ENCODE measurements around the gene DNASE2B. TPM values are rescaled to one million over a fixed set of nuclear protein-coding genes. Genes with fewer than 3 reads are reported as not detected.
"Not testable (repeated sequence)": the region's sequence is repeated elsewhere in the genome, so short reads cannot be mapped to it uniquely, and the experiment has no call there.

DNASE2B gene
- total RNA-seq, 1 donor from 2014 or later: not detected

- peak; percentile 17 for DNase-seq
- Mint-ChIP-seq H3K27me3 (no peaks in the 10 kb centered on the region), H3K27ac (no peak overlapping the region), H3K36me3 (ENCODE audit: low read depth) (no peaks in the 10 kb centered on the region), H3K9me3 (no peaks in the 10 kb centered on the region), H3K4me3 (no peak overlapping the region), H3K4me1 (peaks cover 10% of the 10 kb centered on the region)
- ChIA-PET CTCF (interaction anchor here (0.6 to 5.6 kb wide), 10 partner anchors 69 to 508 kb away, joined by 3 to 48 read pairs (median 4); partner anchors contain the start of genes GNG5, PRKACB and SPATA1), POLR2A (interaction anchor here (1.0 to 3.3 kb wide), 7 partner anchors 69 to 505 kb away, joined by 3 to 22 read pairs (median 4); partner anchors contain the start of genes CTBS, GNG5, PRKACB and SPATA1)
- ATAC-seq (ENCODE audit: low read depth): peak; percentile 71
- intact Hi-C loops (cut with micrococcal nuclease): loop anchor here (5.0 to 10.0 kb wide), 2 partner anchors 360 to 818 kb away; partner anchors contain the start of gene C1orf52
- no peak for TF ChIP-seq CTCF (IDR thresholded peaks at IDR 0.05)
Measured at GRCh38 chr1:84436876-84437655, 38.8 kb downstream of the DNASE2B start.

GRCh38 chr1:84442256-84442655 is 44.0 kb downstream of the DNASE2B start:
- H3K27ac Mint-ChIP-seq: peak overlapping the region; percentile 24
- ATAC-seq (ENCODE audit: low read depth): peak; percentile 94
- intact Hi-C loops (cut with micrococcal nuclease): loop anchor here (1.0 to 2.0 kb wide), 9 partner anchors 37 to 494 kb away; partner anchors contain the start of genes CTBS, GNG5, RPF1 and SPATA1
- peaks cover 23% of the 10 kb centered on the region for H3K4me1 Mint-ChIP-seq
- no peak for TF ChIP-seq CTCF (IDR thresholded peaks at IDR 0.05)
- no peak overlapping the region for H3K4me3 Mint-ChIP-seq
- H3K36me3 Mint-ChIP-seq (ENCODE audit: low read depth): no peaks in the 10 kb centered on the region
- H3K9me3 Mint-ChIP-seq: no peaks in the 10 kb centered on the region
- DNase-seq: no peak
- H3K27me3 Mint-ChIP-seq: peaks cover 5% of the 10 kb centered on the region
- CTCF ChIA-PET: interaction anchor here (0.6 to 2.7 kb wide), 23 partner anchors 9 to 503 kb away, joined by 3 to 25 read pairs (median 5); partner anchors contain the start of genes CTBS, GNG5, PRKACB and SPATA1
- POLR2A ChIA-PET: interaction anchor here (1.0 to 1.8 kb wide), 3 partner anchors 64 to 178 kb away, joined by 3 to 7 read pairs (median 6); partner anchors contain the start of genes CTBS, GNG5 and SPATA1

GRCh38 chr1:84442747-84443646 is 44.7 kb downstream of the DNASE2B start:
- POLR2A ChIA-PET: interaction anchor here (1.0 to 1.8 kb wide), 3 partner anchors 63 to 177 kb away, joined by 3 to 7 read pairs (median 6); partner anchors contain the start of genes CTBS, GNG5 and SPATA1
- H3K27ac Mint-ChIP-seq; H3K36me3 Mint-ChIP-seq (ENCODE audit: low read depth); H3K9me3 Mint-ChIP-seq; DNase-seq; H3K4me3 Mint-ChIP-seq; H3K27me3 Mint-ChIP-seq: not testable (repeated sequence)
- CTCF ChIA-PET: interaction anchor here (0.6 to 2.7 kb wide), 23 partner anchors 10 to 502 kb away, joined by 3 to 25 read pairs (median 5); partner anchors contain the start of genes CTBS, GNG5, PRKACB and SPATA1
- ATAC-seq (ENCODE audit: low read depth): peak; percentile 12
- intact Hi-C loops (cut with micrococcal nuclease): loop anchor here (1.0 to 2.0 kb wide), 9 partner anchors 36 to 493 kb away; partner anchors contain the start of genes CTBS, GNG5, RPF1 and SPATA1
- peaks cover 23% of the 10 kb centered on the region for H3K4me1 Mint-ChIP-seq

- H3K4me3 Mint-ChIP-seq; POLR2A ChIA-PET; H3K36me3 Mint-ChIP-seq (ENCODE audit: low read depth); H3K4me1 Mint-ChIP-seq; intact Hi-C loops (cut with micrococcal nuclease); DNase-seq; ATAC-seq (ENCODE audit: low read depth); H3K9me3 Mint-ChIP-seq; CTCF ChIA-PET; H3K27ac Mint-ChIP-seq: not testable (repeated sequence)
- peaks cover 11% of the 10 kb centered on the region for H3K27me3 Mint-ChIP-seq
Measured at GRCh38 chr1:84448704-84449103, 50.4 kb downstream of the DNASE2B start.

GRCh38 chr1:84450910-84451309 is 52.6 kb downstream of the DNASE2B start:
- TF ChIP-seq CTCF (IDR thresholded peaks at IDR 0.05): no peak
- Mint-ChIP-seq H3K27ac (no peak overlapping the region), H3K9me3 (no peaks in the 10 kb centered on the region), H3K27me3 (peaks cover 15% of the 10 kb centered on the region), H3K4me1 (no peaks in the 10 kb centered on the region), H3K4me3 (no peak overlapping the region), H3K36me3 (ENCODE audit: low read depth) (no peaks in the 10 kb centered on the region)
- ChIA-PET CTCF (no interaction called here), POLR2A (no interaction called here)
- DNase-seq: no peak
- intact Hi-C loops (cut with micrococcal nuclease): no loop called here
- ATAC-seq (ENCODE audit: low read depth): no peak
